Activated CD8-positive, alpha-beta memory T cell treated with anti-CD3 and anti-CD28 coated beads for 36 hours (primary cell): ENCODE data around the gene KDM5A. TPM values are rescaled to one million over a fixed set of nuclear protein-coding genes. Genes with fewer than 3 reads are reported as not detected.

Source experiments
- CTCF ChIA-PET: fragments of 350-600 bp; sonication (Branson Sonifier 250); formaldehyde crosslinking; loops from one replicate; lab custom pipeline; 2021; ENCODE audit warnings: antibody characterized with exemption; lab: Charles Lee
- POLR2A ChIA-PET: fragments of 350-600 bp; sonication (Branson Sonifier 250); formaldehyde crosslinking; loops from one replicate; lab custom pipeline; 2021; ENCODE audit warnings: antibody characterized with exemption; lab: Charles Lee
- total RNA-seq, 2 experiments: library from RNA; stranded (reverse); gene quantifications; one replicate each; pipeline ENCODE4 v1.2.3, GENCODE V29; 2021

The KDM5A gene
- total RNA-seq, 2 experiments from 2014 or later = 63.8 to 69.9 TPM

DNA sequence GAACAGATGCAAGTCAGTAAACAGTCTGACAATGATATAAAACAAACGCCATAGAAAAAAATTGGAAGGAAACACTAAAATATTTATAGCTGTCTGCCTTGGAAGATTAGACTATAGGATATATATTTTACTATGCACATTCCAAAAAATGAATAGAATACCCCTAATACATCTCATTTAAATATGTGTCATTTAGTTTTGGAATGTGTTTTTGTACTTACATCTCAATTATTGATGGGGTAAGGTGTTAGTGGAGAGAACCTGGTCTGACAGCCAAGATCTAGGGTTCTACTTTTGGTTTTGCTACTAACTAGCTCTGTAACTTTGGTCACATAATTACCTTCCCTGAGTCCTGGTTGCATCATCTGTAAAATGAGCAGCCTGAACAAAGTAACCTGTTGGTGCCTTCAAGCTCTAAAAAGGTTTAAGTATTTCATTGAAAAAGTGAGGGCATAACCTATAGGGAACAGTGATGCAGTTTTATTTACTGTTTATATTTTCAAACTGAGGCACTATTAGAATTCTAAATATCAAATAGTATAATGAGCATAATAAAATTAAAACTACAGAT is 97.9 kb downstream of the KDM5A start:
- ChIA-PET POLR2A (no interaction called here), CTCF (no interaction called here)

- POLR2A ChIA-PET = no interaction called here
- CTCF ChIA-PET = no interaction called here
Measured at GRCh38 chr12:288687-289086, 100.4 kb downstream of the KDM5A start.

DNA sequence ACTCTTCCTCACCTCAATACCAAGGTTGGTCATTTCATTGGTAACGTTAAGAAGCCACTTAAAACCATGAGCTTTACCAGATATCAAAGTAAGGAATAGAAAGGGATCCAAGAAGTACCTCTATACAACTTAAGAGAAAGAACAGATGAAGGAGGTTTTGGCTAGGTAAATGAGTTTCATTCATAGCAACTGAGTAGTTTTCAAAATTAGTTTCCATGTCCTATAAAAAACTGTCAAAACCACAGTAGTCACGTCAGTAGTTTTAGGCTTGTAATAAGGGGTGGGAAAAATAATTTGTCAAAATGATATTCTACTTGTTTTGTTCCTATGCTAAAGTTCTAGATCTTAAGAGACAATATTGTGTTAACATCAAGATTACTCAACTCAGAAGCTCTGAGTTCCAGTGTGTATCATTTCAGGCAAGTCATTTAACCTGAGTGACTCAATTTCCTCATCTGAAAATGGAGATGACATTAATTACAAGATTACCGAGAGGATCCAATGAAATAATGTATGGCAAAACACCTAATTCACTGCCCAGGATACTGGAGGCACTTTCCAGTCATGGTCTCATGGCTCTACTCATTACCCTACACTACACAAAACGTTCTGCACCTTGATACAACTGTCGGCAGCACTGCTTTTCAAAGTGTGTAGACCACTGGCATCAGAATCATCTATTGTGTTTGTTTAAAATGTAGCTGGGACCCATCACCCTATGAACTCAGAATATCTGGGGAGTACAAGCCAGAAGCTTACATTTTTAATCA is 102.4 kb downstream of the KDM5A start:
- POLR2A ChIA-PET = interaction anchor here (1.3 kb wide), 2 partner anchors 13 to 14 kb away, joined by 3 to 6 read pairs; no protein-coding TSS in a partner anchor
- CTCF ChIA-PET = interaction anchor here (0.6 kb wide), 1 partner anchor 44 kb away, joined by 3 read pairs; no protein-coding TSS in a partner anchor

DNA sequence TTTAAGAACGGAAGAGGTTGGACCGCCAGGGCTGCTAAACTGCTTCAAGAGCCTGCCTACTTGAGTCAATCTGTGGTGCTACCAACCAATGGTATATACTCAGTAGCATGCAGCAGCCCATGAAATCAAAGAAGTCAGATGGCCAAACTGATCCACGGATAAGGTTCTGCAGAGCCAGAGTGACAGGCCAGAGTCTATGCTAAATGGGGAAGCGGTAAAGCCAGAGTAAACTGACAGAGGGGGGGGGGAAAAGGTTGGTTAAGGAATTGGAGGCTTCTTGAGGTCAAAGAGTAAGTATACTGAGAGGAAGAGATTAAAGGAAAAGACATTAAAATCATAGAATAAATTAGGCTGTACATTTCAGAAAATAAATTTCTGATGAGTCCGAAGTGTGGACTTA is 111.1 kb downstream of the KDM5A start:
- ChIA-PET CTCF (no interaction called here), POLR2A (no interaction called here)

- ChIA-PET POLR2A (no interaction called here), CTCF (interaction anchor here (0.6 kb wide), 1 partner anchor 12 kb away, joined by 3 read pairs; no protein-coding TSS in a partner anchor)
Measured at GRCh38 chr12:275812-276211, 113.3 kb downstream of the KDM5A start.

- ChIA-PET CTCF (interaction anchor here (0.6 to 1.0 kb wide), 2 partner anchors 10 to 16 kb away, joined by 3 read pairs; no protein-coding TSS in a partner anchor), POLR2A (interaction anchor here (0.6 to 0.8 kb wide), 2 partner anchors 13 to 115 kb away, joined by 3 read pairs; partner anchors contain the start of gene KDM5A)
Measured at GRCh38 chr12:273382-273781, 115.7 kb downstream of the KDM5A start.

GRCh38 chr12:272942-273341 is 116.2 kb downstream of the KDM5A start:
- CTCF ChIA-PET = no interaction called here
- POLR2A ChIA-PET = interaction anchor here (0.6 to 0.8 kb wide), 2 partner anchors 14 to 116 kb away, joined by 3 read pairs; partner anchors contain the start of gene KDM5A

DNA sequence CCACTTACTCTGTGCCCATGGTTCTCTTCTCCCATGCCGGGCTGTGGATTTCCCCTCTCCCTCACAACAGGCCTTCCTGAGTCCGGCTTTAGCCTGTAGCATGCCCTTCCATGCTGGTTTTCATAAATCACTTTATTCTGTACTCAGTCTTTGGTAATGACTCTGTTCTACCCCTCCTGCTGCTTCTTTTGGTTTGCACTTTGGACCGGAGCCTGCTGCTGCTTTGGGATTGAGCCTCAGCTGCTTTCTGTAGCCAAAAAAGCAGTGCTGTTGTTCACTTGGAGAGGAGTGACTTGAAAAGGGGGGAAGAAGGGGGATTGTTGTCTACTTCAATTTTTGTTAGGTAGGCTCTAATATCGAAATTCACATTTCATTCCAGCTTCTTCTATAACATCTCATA is 118.0 kb downstream of the KDM5A start:
- POLR2A ChIA-PET = no interaction called here
- CTCF ChIA-PET = no interaction called here

- ChIA-PET CTCF (no interaction called here), POLR2A (no interaction called here)
Measured at GRCh38 chr12:269191-269590, 119.9 kb downstream of the KDM5A start.

- ChIA-PET CTCF (no interaction called here), POLR2A (no interaction called here)
Measured at GRCh38 chr12:268483-268840, 120.7 kb downstream of the KDM5A start.

DNA sequence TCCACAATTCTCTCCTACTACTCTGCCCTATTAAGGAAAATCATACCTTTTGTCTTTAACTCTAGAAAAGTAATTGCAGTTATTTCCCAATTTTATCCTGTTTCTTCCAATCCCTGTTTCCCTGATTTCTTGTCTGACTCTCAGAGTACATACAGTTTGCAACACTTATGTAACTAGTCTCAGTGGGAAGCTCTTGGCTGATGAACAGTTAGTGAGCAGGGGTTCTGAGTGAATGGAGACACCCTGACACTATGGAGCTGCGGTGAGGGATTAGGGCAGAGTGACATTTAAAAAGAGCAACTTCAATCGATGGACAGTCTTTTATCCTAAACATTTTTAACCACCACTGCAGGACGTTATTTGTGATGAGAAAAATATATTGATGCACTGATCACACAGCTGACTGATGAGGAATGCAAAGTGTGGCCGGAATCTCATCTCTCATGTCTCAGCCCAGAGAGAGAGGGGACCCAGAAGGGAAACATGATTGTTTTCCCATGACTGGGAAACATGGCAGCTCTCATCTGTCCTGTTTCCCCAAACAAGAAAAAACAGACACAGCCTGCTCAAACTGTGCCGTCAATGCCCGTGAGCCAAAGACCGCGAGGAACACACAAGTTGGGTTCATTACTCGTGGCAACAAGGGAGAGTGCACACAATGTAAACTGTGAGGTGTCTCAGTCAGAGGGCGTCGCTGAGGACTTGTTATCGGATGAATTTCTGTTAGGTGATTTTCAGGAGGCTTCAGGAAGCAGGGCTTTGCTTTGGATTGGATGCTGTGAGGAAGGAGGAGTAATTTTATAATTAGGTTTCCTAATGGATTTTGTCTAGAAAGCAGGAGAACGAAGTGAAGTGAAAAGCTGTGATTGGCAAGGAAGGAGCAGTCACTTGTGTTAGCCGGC is 121.3 kb downstream of the KDM5A start:
- ChIA-PET CTCF (no interaction called here), POLR2A (no interaction called here)

GRCh38 chr12:265096-265495 is 124.0 kb downstream of the KDM5A start:
- POLR2A ChIA-PET = interaction anchor here (0.6 kb wide), 1 partner anchor 64 kb away, joined by 4 read pairs; no protein-coding TSS in a partner anchor
- CTCF ChIA-PET = no interaction called here

GRCh38 chr12:264269-264668 is 124.9 kb downstream of the KDM5A start:
- ChIA-PET CTCF (no interaction called here), POLR2A (no interaction called here)

- POLR2A ChIA-PET = interaction anchor here (0.6 kb wide), 1 partner anchor 69 kb away, joined by 3 read pairs; no protein-coding TSS in a partner anchor
- CTCF ChIA-PET = interaction anchor here (0.8 kb wide), 1 partner anchor 8 kb away, joined by 3 read pairs; no protein-coding TSS in a partner anchor
Measured at GRCh38 chr12:263574-263973, 125.5 kb downstream of the KDM5A start.

- CTCF ChIA-PET = interaction anchor here (0.9 kb wide), 1 partner anchor 18 kb away, joined by 6 read pairs; no protein-coding TSS in a partner anchor
- POLR2A ChIA-PET = interaction anchor here (0.6 kb wide), 1 partner anchor 70 kb away, joined by 3 read pairs; no protein-coding TSS in a partner anchor
Measured at GRCh38 chr12:262817-263216, 126.3 kb downstream of the KDM5A start, which contains the start of gene SLC6A13. TSS of gene SLC6A13 (minus strand) at chr12:262836. CDS start at chr12:260052, 2,784 bp downstream.

- POLR2A ChIA-PET = no interaction called here
Measured at GRCh38 chr12:262113-262512, 127.0 kb downstream of the KDM5A start.

GRCh38 chr12:257521-258321 is 131.4 kb downstream of the KDM5A start:
- ChIA-PET CTCF (interaction anchor here (1.6 kb wide), 1 partner anchor 38 kb away, joined by 3 read pairs; no protein-coding TSS in a partner anchor), POLR2A (no interaction called here)

More at GRCh38 chr12:262113-262512, 127.0 kb downstream of the KDM5A start:
- CTCF ChIA-PET = interaction anchor here (0.5 kb wide), 1 partner anchor 8 kb away, joined by 3 read pairs; no protein-coding TSS in a partner anchor

DNA sequence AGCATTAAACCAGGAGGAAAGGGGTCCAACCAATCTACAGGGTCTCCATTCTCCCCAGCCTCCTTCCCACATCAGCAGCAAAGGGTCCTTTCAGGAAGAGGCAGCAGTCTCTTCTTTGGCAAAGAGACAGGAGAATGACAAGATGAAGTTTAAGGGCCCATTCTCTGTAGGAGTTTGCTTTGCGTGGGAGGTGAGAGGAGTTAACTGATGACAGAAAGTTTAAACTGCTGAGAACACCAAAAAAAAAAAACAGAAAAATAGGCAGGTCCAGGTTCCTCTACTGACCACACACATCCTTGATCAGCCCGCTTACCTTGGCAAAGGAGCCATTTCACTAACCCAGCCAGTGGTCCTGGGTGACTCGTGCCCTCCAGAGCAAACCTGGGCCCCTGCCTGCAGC is 132.2 kb downstream of the KDM5A start:
- POLR2A ChIA-PET = no interaction called here
- CTCF ChIA-PET = no interaction called here
